ENCODE results near the gene PKN1. TPM values are rescaled to one million over a fixed set of nuclear protein-coding genes. Genes with fewer than 3 reads are reported as not detected.

Gene PKN1
- total RNA-seq, 1 donor from 2014 or later = 159 TPM

GRCh38 chr19:14514215-14514863 lies 81.2 kb downstream of the PKN1 start:
- Histone ChIP-seq H3K27me3 (no peaks in the 10 kb centered on the region), H3K27ac (peak overlapping the region; percentile 36), H3K4me3 (no peak overlapping the region), H3K36me3 (peaks cover 29% of the 10 kb centered on the region), H3K9me3 (no peaks in the 10 kb centered on the region), H3K4me1 (peaks cover 42% of the 10 kb centered on the region)
- intact Hi-C loops (cut with DNase I) = no loop called here
- no peak for DNase-seq
- no peak for TF ChIP-seq CTCF (IDR thresholded peaks at IDR 0.05)
- ATAC-seq = no peak

- intact Hi-C loops (cut with DNase I) = no loop called here
- no peak for ATAC-seq
- Histone ChIP-seq H3K36me3 (peaks cover 29% of the 10 kb centered on the region), H3K4me1 (peaks cover 42% of the 10 kb centered on the region), H3K9me3 (no peaks in the 10 kb centered on the region), H3K4me3 (peak overlapping the region; percentile 98), H3K27ac (peak overlapping the region; percentile 32), H3K27me3 (no peaks in the 10 kb centered on the region)
- TF ChIP-seq CTCF (IDR thresholded peaks at IDR 0.05) = no peak
- no peak for DNase-seq
Measured at GRCh38 chr19:14515501-14516047, 82.5 kb downstream of the PKN1 start.

DNA sequence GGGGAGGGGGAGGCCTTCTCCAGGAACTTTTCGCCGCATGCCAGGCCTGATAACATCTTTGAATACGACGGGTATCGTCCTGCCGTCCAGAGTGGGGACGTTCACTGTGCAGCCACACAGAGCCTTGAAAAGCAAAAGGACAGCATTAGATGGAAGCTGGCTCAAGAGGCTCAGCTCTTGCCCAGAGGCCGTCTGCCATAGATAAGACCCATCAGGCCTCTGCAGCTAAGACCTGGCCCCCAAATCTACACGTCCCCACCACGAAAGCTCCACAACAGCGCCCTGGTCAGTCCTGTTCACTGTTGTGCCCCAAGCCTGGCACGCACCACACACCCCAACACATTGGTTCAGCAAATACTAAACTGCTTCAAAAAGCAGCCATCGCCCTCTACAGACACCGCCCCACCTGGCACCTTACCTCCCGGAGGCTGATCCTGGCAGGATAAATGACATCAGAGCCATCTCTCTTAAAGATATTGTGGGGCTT lies 83.0 kb downstream of the PKN1 start:
- Histone ChIP-seq H3K9me3 (no peaks in the 10 kb centered on the region), H3K36me3 (peaks cover 29% of the 10 kb centered on the region), H3K27me3 (no peaks in the 10 kb centered on the region), H3K27ac (no peak overlapping the region), H3K4me1 (peaks cover 39% of the 10 kb centered on the region), H3K4me3 (peak overlapping the region; percentile 98)
- ATAC-seq (no peak), DNase-seq (peak; percentile 70)
- peak; percentile 7 for TF ChIP-seq CTCF (IDR thresholded peaks at IDR 0.05)
- intact Hi-C loops (cut with DNase I) = no loop called here

DNA sequence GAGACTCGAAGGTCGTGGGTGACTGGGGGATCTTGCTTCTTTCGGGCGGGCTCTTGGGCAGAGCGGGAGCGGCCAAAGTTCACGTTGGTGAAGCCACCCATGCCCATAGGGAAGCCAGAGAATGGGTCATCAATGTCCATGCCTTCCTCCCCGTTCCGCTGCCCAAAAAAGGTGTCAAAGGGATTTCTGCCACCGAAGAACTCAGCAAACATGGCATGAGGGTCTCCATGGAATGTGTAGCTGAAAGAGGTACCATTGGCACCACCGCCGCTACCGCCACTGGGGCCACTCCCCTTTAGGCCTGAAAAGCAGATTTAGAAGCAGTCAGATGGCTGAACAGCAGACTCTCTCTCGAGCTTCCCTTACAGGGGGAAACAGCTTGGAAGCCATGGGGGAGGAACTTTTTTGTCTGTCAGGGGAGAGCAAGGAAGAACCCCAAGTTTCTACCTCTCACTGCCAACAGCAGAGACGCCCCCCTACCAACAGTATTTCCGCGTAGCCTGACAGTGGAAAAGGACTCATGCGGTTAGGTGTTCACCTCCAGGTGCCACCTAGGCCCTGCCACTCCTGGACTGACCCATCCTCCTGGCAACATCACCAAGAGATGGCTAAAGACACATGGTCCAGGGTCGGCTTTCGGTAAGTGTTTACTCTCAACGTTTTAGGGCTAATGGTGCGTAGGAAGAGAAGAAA lies 83.8 kb downstream of the PKN1 start:
- Histone ChIP-seq H3K4me1 (peaks cover 35% of the 10 kb centered on the region), H3K27ac (peak overlapping the region; percentile 99), H3K36me3 (peaks cover 29% of the 10 kb centered on the region), H3K9me3 (no peaks in the 10 kb centered on the region), H3K4me3 (peak overlapping the region; percentile 98), H3K27me3 (no peaks in the 10 kb centered on the region)
- TF ChIP-seq CTCF (IDR thresholded peaks at IDR 0.05) = no peak
- intact Hi-C loops (cut with DNase I) = no loop called here
- no peak for ATAC-seq
- no peak for DNase-seq

GRCh38 chr19:14517446-14517839 lies 84.3 kb downstream of the PKN1 start:
- intact Hi-C loops (cut with DNase I) = no loop called here
- H3K27me3 ChIP-seq = no peaks in the 10 kb centered on the region
- H3K9me3 ChIP-seq = no peaks in the 10 kb centered on the region
- peak overlapping the region; percentile 99 for H3K27ac ChIP-seq
- H3K36me3 ChIP-seq = peaks cover 29% of the 10 kb centered on the region
- ATAC-seq = no peak
- peak overlapping the region; percentile 98 for H3K4me3 ChIP-seq
- no peak for TF ChIP-seq CTCF (IDR thresholded peaks at IDR 0.05)
- DNase-seq = no peak
- peaks cover 35% of the 10 kb centered on the region for H3K4me1 ChIP-seq
